MM.1S (cell line): ENCODE results near the gene SSC5D.
"Not testable (repeated sequence)": the region's sequence is repeated elsewhere in the genome, so short reads cannot be mapped to it uniquely, and the experiment has no call there.

Experiments
- DNase-seq: peaks from one replicate; pipeline ENCODE4 v3.0.0-alpha.2; 2015
- H2AFZ ChIP-seq: fragments of 300-600 bp; sonication (generic); 2 replicates; pipeline ENCODE4 v1.6.0; 2016; ENCODE audit warnings: antibody characterized with exemption, low read length
- H3F3A ChIP-seq: fragments of 300-600 bp; sonication (generic); 2 replicates; pipeline ENCODE4 v1.6.1; 2016; ENCODE audit warnings: mild to moderate bottlenecking, antibody characterized with exemption, low read length, moderate library complexity, mixed read lengths; ENCODE audit not compliant: insufficient read depth
- H3K27ac ChIP-seq: fragments of 300-600 bp; sonication (generic); 2 replicates; pipeline ENCODE4 v1.5.1; 2016; ENCODE audit warnings: mild to moderate bottlenecking, low read length
- H3K27me3 ChIP-seq: fragments of 300-600 bp; sonication (generic); replicated peaks from 2 replicates; pipeline ENCODE4 v1.6.0; 2016; ENCODE audit warnings: low read length; ENCODE audit not compliant: insufficient read depth
- H3K36me3 ChIP-seq: fragments of 300-600 bp; sonication (generic); replicated peaks from 2 replicates; pipeline ENCODE4 v1.6.1; 2016; ENCODE audit warnings: mild to moderate bottlenecking, low read length, mixed read lengths; ENCODE audit not compliant: insufficient read depth
- H3K4me1 ChIP-seq: fragments of 300-600 bp; sonication (generic); 2 replicates; pipeline ENCODE4 v1.6.1; 2016; ENCODE audit warnings: low read length, mixed read lengths
- H3K4me2 ChIP-seq: fragments of 300-600 bp; sonication (generic); 2 replicates; pipeline ENCODE4 v1.6.0; 2016; ENCODE audit warnings: low read depth, low read length
- H3K4me3 ChIP-seq: fragments of 300-600 bp; sonication (generic); 2 replicates; pipeline ENCODE4 v1.5.1; 2016; ENCODE audit warnings: low read length, mixed read lengths
- H3K79me2 ChIP-seq: fragments of 300-600 bp; sonication (generic); 2 replicates; pipeline ENCODE4 v1.6.1; 2016; ENCODE audit warnings: mixed run types, low read length, mixed read lengths
- H3K9ac ChIP-seq: fragments of 300-600 bp; sonication (generic); 2 replicates; pipeline ENCODE4 v1.6.1; 2016; ENCODE audit warnings: low read length, mixed read lengths
- H3K9me2 ChIP-seq: fragments of 300-600 bp; sonication (generic); replicated peaks from 2 replicates; pipeline ENCODE4 v1.6.1; 2016; ENCODE audit warnings: mild to moderate bottlenecking, low read length, mixed read lengths; ENCODE audit not compliant: insufficient read depth
- H3K9me3 ChIP-seq: fragments of 300-600 bp; sonication (generic); replicated peaks from 2 replicates; pipeline ENCODE4 v1.6.1; 2016; ENCODE audit warnings: mild to moderate bottlenecking, low read length, mixed read lengths; ENCODE audit not compliant: insufficient read depth
- H4K20me1 ChIP-seq: fragments of 300-600 bp; sonication (generic); 2 replicates; pipeline ENCODE4 v1.6.1; 2016; ENCODE audit warnings: mild to moderate bottlenecking, low read length, moderate library complexity, mixed read lengths; ENCODE audit not compliant: insufficient read depth
- CTCF ChIP-seq: fragments of 300-600 bp; sonication (generic); IDR thresholded peaks from 2 replicates; pipeline ENCODE4 v1.5.1; 2016; ENCODE audit warnings: antibody characterized with exemption, low read length, mixed read lengths
- EZH2 ChIP-seq: fragments of 300-600 bp; sonication (generic); optimal IDR thresholded peaks from 2 replicates; pipeline ENCODE3; 2017; ENCODE audit warnings: low read depth, mild to moderate bottlenecking, antibody characterized with exemption, low read length, mixed read lengths
- EZH2phosphoT487 ChIP-seq: fragments of 300-600 bp; sonication (generic); IDR thresholded peaks from 2 replicates; pipeline ENCODE4 v1.6.1; 2018; ENCODE audit warnings: antibody characterized with exemption, low read length

Gene SSC5D

GRCh38 chr19:55447421-55448174, 40.6 kb upstream of the SSC5D start:
- no peak for TF ChIP-seq CTCF
- TF ChIP-seq EZH2, result no peak
- no peak for TF ChIP-seq EZH2phosphoT487
- Histone ChIP-seq H3K27ac (no peak overlapping the region), H3K4me1 (no peaks in the 10 kb centered on the region), H3K9ac (no peak overlapping the region), H3K36me3 (no peaks in the 10 kb centered on the region), H3K9me2 (no peaks in the 10 kb centered on the region), H2AFZ (no peak overlapping the region), H3K9me3 (no peaks in the 10 kb centered on the region), H3K4me2 (no peak overlapping the region), H3F3A (no peaks in the 10 kb centered on the region), H3K27me3 (peaks cover 68% of the 10 kb centered on the region), H3K79me2 (no peaks in the 10 kb centered on the region), H4K20me1 (no peaks in the 10 kb centered on the region), H3K4me3 (no peak overlapping the region)
- DNase-seq, result no peak

- H3K4me2 ChIP-seq, H3K79me2 ChIP-seq, H3K27ac ChIP-seq, H3K4me1 ChIP-seq, H3K36me3 ChIP-seq, H2AFZ ChIP-seq, H4K20me1 ChIP-seq, DNase-seq, H3F3A ChIP-seq, H3K9me2 ChIP-seq, H3K4me3 ChIP-seq, H3K9me3 ChIP-seq, H3K9ac ChIP-seq: not testable (repeated sequence)
- peaks cover 66% of the 10 kb centered on the region for H3K27me3 ChIP-seq
Measured at GRCh38 chr19:55448175-55448490, 40.1 kb upstream of the SSC5D start.

GRCh38 chr19:55449469-55449868, 38.8 kb upstream of the SSC5D start:
- Histone ChIP-seq H3K27ac (no peak overlapping the region), H3K9me2 (no peaks in the 10 kb centered on the region), H3F3A (no peaks in the 10 kb centered on the region), H3K79me2 (no peaks in the 10 kb centered on the region), H4K20me1 (no peaks in the 10 kb centered on the region), H3K4me1 (no peaks in the 10 kb centered on the region), H3K4me2 (no peak overlapping the region), H3K9ac (no peak overlapping the region), H3K9me3 (no peaks in the 10 kb centered on the region), H2AFZ (no peak overlapping the region), H3K27me3 (peaks cover 53% of the 10 kb centered on the region), H3K36me3 (no peaks in the 10 kb centered on the region), H3K4me3 (no peak overlapping the region)
- no peak for DNase-seq
- TF ChIP-seq EZH2phosphoT487, result no peak
- no peak for TF ChIP-seq CTCF
- no peak for TF ChIP-seq EZH2

- H3K36me3 ChIP-seq, result no peaks in the 10 kb centered on the region
- no peaks in the 10 kb centered on the region for H3K9me3 ChIP-seq
- H3K4me1 ChIP-seq, result no peaks in the 10 kb centered on the region
- no peak overlapping the region for H2AFZ ChIP-seq
- H3K9ac ChIP-seq, result no peak overlapping the region
- peaks cover 36% of the 10 kb centered on the region for H3K27me3 ChIP-seq
- no peaks in the 10 kb centered on the region for H4K20me1 ChIP-seq
- H3K4me2 ChIP-seq, result no peak overlapping the region
- H3K27ac ChIP-seq, result no peak overlapping the region
- H3F3A ChIP-seq, result no peaks in the 10 kb centered on the region
- H3K9me2 ChIP-seq, result no peaks in the 10 kb centered on the region
- H3K79me2 ChIP-seq, result no peaks in the 10 kb centered on the region
- DNase-seq, result no peak
- no peak overlapping the region for H3K4me3 ChIP-seq
- TF ChIP-seq CTCF, result no peak
- TF ChIP-seq EZH2, result no peak
- no peak for TF ChIP-seq EZH2phosphoT487
Measured at GRCh38 chr19:55451163-55451964, 36.9 kb upstream of the SSC5D start.
